SHP77 treated with DMSO at 0.1 percent for 48 hours (cell line): Measurements from ENCODE around the gene SLC8A2.

ENCODE experiments used
- DNase-seq: peaks from one replicate; lab custom pipeline; 2025; lab: John Stamatoyannopoulos, UW

The SLC8A2 gene

DNA sequence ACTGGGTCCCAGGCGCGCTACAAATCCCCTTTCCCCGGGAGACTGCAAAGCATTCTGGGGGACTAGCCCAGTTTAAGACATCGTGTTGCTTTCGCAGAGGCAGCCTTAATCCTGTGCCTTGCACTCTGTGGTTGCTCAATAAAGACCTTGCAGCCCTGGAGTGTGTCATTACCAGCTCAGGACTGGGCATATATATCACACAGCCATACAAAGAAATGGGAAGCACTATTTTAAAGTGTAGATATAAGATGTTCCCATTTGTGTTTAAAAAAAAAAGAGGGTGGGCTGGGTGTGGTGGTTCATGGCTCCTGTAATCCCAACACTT is 32.1 kb upstream of the SLC8A2 start:
- DNase-seq = no peak

DNA sequence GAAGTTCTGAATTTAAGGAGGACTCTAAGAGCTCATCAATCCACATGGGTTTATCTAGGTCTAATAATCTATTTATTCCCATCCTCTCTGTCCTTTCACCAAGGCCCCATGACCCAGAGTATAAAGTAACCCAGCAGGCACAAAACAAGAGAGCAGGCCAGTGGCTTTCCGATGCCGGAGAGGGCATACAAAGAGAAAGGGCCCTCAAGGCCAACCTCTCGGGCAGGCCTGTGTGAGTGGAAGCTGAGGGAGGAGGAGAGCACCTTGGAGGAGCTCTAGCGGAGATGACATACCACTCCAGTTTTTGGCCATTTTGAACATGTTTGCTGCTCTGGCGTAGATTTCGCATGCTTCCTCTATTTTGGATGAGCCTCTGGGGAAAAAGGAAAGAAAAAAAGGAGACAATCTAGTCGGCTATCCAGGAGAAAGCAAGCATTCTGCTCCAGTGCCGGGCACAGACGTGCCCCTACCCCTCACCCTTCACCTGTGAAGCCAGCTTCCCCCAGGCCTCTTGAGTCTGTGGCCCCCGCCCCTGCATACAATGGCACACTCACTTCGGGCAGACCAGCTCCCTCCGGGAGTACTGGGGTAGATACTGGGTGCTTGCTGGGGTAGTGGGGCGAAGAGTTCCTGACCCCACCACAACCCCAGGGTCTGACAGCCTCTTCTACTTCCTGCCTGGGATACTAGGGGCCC is 31.6 kb upstream of the SLC8A2 start:
- DNase-seq = no peak

DNA sequence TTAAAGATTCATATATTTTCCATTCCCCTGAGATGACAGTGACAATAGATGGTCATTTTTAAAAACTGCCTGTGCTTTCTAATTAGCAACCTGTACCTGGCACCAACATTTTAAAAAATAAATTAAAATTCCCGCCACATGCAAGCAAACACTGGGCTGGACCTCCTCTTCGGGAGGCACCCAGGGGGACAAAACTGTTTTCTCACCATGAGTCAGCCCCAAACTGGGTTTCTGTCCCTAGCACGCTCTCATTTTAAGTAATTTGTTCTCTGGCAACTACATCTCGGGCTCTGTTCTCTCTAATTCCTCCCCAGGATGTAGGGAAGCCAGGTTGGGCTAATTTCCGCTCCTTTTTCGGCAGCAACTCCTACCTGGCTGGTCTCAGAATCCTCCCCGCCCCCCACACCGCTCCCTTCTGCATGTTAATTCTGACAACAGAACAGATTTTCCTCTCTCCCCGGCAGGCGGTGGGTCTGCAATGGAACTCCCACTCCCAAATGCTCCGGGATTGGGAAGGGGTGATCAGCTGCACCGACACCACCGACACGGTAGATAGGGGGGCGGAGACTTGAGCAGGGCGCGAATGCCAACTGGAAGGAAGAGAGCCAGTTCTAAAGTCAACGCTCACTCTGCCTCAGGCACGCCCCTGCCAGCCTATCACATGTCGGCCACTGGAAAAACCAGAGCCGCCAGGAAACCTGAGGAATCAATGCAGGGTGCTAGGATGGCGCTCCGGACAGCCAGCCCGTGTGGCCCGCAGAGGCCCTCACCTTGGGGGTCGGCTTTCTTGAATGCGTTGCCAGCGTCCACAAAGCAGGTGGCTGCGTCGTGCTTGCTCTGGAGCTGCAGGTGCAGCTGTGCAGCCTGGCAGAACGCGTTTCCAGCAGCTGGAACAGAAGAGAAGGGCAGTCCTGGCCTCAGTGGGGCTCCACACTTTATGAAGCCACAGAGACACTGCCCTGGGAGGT is 28.5 kb upstream of the SLC8A2 start:
- DNase-seq = no peak

DNA sequence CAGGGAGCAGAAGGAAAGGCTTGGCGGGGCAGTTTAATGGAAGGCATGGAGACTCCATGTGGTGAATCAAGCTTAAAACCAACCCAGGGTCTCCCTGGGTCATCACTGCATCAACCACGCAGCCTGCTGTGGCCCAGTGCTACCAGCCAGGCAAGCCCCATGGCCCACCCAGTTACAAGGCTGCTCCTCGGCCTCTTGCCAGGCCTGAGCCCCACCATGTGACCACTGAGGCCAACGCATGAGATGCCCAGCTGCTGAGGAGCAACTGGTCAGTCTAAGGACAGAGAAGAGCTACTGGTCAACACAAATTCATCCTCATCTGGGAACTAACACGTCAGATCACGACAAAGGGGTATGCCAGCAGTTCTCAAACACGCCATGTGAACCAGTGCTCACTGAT is 27.7 kb upstream of the SLC8A2 start:
- DNase-seq = no peak

DNA sequence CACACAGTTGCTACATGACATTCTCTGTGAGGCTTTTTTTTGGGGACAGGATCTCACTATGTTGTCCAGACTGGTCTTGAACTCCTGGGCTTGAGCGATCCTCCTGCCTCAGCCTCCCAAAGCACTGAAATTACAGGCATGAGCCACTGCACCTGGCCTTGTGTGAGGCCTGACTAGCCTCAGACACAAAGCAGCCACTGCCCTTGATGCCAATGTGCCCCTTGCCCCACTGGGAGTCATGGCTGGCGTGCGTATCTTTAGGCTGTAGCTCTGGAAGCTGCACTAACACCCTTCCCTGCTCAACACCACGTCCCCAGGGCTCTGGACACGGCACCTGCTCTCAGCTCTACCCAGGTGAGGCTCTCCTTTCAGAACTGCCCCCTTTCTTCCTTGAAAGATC is 26.9 kb upstream of the SLC8A2 start:
- DNase-seq = no peak

DNA sequence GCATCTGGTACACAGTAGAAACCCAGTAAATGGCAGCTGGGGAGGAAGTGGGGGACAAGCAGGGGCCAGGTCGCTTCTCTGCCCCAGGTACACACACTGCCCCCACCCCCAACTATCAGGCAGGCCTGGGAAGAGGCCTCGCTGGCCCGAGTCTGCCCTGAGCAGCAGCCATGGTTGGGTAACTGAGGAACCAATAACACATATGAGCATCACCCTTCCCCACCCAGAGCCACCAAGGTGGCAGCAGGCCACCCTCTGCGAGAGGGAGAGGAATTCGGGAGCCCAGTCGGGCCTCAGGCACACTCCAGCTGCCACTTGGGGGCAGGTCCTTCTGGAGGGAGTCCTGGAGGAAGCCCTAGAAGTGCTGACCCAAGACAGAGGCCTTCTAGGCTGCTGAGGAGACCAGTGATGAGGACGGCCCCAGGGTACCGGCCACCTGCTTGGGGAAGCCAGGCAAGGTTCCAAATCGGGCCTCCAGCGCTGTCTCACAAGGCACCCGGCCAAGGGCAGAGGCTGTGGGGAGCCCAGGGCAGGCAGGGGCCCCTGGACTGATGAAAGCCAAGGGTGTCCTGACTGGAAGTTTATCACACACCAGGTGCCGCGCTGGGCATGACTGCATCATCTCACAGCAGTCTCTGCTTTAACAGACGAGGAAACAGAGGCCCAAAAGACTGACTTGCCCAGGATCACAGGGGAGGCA is 26.3 kb upstream of the SLC8A2 start:
- no peak for DNase-seq

DNA sequence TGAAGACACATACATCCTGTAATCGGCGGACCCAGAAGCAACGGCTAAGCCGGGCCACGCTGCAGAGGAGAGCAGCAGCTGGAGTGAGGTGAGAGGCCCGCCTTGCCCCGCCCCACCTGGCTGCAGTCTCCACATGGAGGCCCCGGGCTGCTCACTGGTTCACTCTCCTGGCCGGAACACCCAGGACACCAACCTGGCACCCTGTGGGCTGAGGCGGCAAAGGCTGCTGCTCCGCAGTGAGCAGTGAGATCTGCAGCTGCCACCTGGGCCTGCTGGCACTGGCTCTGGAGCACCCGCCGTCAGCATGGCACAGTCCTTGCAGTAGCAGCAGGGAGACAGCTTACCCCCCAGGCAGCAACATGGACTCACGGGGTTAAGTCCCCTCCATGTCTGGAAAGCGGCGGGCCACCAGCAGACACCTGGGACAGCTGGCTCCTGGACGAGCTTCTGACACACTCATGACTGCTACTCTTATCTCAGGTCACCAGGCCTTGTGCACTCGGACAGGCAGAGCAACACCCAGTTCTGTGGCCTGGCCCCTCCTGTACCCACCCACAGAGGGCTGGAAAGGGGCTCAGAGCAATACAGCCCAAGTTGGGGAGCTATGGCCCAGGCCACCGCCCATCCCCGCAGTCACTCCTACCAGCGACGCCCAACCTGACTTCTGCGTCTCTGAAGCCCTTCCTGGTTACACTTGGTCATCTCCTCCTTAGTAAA is 25.5 kb upstream of the SLC8A2 start:
- DNase-seq = no peak

DNA sequence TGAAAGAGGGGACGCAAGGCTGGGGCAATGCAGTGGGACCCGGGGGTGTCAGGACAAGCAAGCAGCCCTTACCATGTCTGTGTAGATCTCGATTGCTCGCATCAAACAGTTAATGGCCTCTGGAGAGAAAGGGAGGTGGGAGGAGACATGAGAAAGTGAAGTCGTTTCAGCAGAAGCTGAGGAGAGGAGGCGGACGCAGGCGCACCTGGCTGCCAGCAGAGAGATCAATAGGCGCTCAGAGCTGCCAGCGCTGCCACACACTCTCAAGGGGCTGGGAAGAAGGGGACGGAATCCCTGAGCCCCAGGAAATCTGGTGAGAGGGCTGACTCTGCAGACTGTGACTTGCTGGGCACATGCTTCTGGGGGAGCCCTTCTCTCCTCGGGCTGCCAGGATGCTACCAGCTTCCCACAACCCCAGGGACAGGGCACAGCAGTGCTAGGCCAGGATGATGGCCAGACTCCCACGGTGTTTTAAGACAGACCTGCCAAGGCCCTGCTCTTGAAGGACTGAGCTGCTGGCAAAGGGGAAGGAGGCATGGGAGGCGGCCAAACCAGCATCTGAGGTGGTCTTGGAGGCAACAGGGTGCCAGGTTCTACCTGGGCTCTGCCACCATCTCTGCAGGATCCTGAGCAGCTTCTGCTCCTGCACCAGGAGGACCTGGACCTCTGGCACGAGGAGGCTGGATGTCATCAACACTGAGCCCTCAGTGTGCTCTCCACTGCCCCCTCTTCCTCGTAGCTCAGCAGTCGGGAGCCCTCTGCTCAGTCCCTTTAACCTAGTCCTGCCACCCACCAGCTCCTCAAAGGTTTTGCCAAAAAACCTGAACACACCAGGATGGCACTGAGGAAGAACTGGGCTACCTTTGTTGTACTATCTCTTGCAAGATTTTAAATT is 24.0 kb upstream of the SLC8A2 start:
- DNase-seq = no peak

DNA sequence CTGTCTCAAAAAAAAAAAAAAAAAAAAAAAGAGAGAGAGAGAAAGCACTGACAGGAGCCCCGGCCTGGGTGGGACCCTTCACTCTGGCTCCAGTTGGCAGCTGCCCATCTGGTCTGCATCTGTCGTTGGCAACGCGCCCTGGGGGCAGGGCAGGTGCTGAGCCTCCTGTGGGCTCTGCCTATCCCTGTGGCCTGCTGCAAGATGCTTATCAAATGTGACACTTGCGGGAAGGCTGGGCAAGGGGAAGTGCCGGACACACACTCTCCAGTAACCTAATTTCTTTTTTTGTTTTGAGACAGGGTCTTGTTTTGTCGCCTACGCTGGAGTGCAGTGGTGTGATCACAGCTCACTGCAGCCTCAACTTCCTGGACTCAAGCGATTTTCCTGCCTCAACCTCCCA is 23.0 kb upstream of the SLC8A2 start:
- DNase-seq = peak; percentile 18

DNA sequence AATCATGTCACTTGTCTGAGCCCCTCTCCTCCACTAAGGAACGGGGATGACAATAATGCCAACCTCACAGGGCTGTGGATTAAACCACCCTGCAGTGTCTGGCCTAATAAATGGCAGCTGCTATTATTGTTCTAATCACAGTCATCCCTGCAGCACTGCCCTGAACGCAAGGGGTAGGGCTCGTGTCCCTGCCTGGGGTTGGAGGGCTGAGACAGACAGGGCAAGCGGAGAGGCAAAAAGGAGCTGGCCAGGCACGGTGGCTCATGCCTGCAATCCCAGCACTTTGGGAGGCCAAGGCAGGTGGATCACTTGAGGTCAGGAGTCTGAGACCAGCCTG is 22.5 kb upstream of the SLC8A2 start:
- no peak for DNase-seq

DNA sequence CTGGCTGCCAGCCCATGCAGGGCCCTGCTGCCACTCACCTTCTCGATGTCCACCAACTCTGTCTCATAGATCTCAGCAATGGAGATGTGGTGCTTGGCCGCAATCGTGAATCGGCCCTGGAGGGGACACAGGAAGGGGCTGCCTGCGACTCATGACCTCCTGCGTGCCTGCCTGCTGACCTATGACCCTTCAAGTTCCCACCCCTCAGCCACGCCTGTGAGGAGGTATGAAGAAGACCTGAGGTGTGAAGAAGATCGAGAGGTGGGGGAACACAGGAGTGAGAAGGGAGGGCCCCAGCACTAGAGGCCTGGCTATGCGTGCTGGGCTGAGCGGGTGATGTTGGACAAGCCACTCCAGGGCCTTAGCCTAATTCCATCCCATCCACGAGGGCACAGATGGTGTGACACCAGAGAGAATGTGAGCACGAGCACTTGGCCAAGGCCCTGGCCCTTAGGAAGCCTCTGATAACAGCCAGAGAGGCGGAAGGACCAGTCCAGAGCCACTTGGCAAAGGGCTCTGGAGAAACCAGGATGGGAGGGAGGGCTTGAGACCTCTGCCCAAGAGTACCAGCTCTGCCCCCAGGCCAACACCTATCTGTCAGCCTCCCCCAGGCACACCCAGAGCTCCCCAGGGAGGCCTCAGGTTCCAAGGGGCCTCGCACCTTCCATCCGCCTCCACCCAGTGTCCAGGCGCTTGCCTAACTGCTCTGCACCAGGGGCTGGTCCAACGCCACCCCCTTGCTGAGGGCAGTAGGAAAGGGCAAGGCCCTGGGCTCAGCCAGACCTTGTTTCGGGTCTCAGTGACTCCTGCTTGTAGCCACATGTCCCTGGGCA is 21.9 kb upstream of the SLC8A2 start:
- DNase-seq = no peak

DNA sequence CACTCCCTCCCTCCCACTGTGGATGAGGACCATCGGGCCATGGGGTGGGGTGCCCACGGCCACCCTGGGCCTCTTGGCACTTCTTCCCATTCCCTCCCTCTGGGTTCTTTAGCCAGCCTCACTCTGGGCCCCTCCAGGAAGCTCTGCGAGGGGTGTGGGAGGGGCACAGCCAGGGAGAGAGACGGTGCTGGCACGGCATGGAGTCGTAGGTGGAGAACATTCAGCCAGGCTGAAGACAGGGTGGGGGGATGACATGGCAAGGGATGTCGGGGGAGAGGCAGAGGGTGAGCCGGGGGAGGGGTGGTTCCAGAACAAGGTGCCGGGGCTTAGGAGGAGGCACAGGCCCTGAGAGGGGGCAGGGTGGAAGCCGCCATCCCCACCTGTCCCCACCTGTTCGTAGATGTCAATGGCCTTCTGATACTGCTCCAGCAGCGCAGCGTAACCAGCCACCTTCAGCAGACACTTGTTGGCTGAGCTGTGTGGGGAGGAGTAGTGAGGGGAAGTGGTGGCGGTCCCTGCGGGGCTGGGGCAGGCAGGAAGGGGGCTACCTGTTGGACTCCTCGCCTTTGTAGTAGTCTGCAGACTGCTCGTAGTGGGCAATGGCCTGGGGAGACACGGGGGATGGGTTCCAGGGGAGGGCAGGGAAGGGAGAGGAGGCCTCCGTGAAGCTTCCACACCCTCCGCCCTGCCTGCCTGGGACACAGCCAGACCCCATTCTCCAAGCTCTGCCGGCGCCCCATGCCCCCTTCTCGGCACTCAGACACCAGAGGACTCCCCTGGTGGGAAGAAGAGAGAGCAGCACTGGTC is 21.1 kb upstream of the SLC8A2 start:
- no peak for DNase-seq

DNA sequence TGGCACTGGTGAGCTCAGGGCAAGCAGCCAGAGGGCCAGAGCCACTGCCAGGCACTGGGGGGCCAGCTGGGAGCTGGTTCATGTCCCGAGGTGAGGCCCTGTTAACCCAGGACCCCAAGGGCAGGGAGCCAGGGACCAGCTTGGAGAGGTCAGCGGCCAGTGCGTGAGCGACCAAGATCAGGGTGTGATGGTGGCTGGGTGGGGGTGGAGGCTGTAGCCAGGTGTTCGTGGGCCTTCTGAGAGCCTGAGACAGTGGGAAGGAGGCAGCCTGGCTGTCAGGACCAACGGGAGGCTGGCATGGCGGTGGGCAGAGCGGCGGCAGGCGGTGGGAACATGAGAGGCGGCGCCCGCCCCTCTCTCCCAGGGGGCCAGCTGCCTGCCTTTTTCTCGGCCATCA is 20.4 kb upstream of the SLC8A2 start:
- DNase-seq = no peak

DNA sequence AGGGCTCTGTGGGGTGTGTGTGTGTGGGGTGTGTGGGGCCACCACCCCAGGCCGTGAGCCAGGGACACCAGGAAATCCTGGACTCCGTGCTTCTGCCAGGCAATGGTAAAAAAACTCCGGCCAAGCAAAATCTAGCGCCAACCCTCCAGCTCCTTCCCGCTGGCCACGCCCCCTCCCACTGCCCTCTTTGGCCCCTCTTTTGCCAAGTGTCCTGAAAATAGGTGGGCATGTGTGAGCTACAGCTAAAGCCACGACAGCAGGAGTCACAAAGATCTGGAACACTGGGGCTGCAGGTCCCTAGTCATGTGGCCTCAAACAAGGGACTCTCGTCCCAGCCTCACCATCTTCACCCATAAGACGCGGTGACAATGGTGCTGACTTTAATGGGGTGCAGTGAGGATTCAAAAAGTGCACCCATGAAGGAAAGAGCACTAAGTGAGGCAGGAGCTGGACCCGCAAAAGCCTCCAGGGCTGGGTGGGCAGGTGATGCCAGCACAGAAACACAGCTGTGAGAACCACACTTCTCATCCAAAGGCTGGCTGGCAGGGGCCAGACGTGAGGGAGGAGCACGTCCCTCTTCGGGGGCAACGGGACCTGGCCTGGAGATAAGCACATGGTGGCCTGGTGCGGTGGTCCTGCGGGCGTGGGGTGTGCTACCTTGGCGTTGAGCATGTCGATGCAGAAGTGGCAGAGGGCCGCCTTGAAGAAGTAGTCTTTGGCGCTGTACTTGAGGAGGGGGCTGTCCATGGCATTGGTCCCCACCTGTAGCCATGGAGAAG is 19.9 kb upstream of the SLC8A2 start:
- no peak for DNase-seq

DNA sequence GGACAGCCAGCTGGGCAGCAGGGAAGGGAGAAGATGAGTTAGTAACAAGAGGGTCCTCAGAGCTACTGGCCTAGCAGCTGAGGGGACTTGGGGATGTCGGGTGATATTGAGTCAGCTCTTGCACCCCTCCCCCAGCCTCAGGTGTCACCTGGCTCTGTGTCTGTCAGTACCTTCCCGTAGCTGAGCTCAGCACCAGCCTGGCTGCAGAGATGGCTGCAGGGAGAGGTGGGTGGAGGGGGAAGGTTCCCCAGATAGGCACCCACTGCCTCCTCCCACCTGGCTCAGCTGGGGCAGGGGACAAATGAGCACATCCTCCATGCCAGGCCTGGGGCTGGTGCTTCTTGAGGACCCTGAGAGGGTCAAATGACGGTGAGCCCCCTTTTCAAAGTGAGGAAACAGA is 19.2 kb upstream of the SLC8A2 start:
- no peak for DNase-seq

DNA sequence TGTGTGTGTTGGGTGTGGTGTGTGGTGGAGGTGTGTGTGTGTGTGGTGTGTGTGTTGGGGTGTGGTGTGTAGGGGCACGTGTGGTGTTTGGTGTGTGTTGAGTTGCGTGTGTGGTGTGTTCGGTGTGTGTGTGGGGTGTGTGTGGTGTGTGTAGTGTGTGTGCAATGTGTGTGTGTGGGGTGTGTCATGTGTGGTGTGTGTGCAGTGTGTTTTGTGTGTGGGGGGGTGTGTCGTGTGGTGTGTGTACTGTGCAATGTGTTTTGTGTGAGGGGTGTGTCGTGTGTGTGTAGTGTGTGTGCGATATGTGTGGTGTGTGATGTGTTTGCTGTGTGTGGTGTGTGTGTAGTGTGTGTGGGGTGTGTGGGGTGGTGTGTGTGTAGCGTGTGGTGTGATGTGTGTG is 18.3 kb upstream of the SLC8A2 start:
- no peak for DNase-seq

DNA sequence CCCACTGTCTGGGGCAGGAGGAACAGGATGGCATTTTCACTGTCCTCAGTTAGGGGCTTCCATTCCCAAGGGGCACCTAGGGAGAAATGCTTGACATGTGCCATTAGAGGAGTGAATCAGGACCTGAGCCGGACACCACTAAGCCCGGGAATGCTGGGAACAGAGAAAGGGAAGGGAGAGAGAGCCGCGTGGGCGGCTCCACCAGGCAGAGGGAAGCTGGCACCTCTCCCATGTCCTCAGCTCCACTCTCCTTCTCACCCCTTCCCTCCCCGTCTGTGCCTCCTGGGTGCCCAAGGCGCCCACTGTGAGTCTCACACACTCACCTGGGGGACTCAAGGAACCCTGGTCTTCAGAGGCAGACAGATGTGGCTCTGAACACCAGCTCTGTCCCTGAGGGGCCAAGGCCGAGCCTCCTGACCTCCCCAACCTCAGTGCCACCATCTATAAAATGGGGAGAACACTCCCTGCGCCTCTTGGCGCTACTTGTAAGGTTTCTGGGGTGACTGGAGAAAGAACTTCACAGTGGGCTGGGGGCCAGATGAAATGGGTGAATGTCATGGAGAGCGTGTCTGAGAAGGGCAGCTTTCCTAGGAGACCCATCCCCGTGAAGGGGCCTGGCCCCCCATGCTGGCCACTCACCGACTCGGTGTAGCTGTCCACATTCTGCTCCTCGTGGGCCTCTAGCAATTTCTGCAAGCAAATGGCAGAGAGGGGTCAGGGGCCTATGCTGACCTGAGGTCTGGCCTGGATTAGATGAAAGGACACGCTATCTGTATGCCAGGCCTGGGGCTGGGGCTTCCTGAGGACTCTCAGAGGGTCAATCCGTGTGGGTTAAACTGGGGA is 17.6 kb upstream of the SLC8A2 start:
- no peak for DNase-seq
